ENCODE data around the gene TRPV2.

The TRPV2 gene

DNA sequence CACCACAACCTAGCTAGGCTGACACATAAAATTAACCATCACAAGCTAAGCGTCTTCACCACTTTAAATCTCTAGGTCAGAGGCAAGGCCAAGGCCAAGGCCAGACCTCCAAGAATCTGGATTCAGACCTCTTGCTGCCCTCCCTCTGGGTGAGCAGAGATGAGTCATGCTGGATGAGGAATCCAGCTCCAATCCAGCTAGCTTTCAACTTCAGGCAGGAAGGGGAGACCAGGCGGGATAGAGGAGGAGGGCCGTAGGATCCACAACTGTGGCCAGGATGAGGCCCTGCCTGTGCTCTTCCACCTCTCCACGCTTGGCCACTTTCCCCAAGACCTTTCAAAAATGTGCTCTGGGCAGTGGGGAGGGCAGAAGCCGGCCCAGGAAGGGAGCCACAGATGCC is 61.9 kb downstream of the TRPV2 start:
- DNase-seq (ENCODE audit: low spot score) = no peak

- no peak for DNase-seq (ENCODE audit: low spot score)
These were observed 62.3 kb downstream of the TRPV2 start for GRCh38 chr17:16477666-16478065.

GRCh38 chr17:16478649-16479048 is 63.3 kb downstream of the TRPV2 start:
- no peak for DNase-seq (ENCODE audit: low spot score)

- no peak for DNase-seq (ENCODE audit: low spot score)
These were observed 63.9 kb downstream of the TRPV2 start for GRCh38 chr17:16479264-16479663.

- DNase-seq (ENCODE audit: low spot score) = no peak
These were observed 65.6 kb downstream of the TRPV2 start for GRCh38 chr17:16480995-16481394.

GRCh38 chr17:16482253-16482652 is 66.9 kb downstream of the TRPV2 start:
- no peak for DNase-seq (ENCODE audit: low spot score)

DNA sequence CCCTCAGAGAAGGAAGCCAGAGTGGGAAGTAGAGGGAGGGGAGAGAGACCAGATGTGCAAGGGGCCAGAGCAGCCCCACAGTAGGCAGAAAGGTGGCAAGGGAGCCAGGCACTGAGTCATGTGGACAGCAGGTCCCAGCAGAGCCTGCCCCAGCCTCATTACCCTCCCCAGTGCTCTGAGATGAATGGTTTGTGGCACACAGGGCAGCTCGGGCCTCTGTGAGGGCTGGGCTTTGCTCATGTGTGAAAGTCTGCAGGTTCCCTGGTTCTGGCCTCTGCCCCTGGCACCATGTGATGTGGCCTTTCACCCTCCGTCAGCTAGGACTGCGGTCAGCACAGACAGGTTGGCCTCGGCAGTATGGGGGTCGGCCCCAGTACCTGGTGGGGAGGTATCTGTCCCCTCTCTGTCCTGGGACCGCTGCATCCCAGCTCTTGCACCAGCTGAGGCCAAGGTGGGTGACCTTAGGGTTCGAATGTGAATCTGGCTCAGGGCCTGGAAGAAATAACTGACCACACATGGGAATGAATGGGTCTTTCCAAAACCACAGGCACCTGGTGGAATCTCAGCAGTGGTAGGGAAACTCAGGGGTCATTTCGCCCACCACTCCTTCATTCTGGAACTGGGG is 67.8 kb downstream of the TRPV2 start:
- no peak for DNase-seq (ENCODE audit: low spot score)

DNA sequence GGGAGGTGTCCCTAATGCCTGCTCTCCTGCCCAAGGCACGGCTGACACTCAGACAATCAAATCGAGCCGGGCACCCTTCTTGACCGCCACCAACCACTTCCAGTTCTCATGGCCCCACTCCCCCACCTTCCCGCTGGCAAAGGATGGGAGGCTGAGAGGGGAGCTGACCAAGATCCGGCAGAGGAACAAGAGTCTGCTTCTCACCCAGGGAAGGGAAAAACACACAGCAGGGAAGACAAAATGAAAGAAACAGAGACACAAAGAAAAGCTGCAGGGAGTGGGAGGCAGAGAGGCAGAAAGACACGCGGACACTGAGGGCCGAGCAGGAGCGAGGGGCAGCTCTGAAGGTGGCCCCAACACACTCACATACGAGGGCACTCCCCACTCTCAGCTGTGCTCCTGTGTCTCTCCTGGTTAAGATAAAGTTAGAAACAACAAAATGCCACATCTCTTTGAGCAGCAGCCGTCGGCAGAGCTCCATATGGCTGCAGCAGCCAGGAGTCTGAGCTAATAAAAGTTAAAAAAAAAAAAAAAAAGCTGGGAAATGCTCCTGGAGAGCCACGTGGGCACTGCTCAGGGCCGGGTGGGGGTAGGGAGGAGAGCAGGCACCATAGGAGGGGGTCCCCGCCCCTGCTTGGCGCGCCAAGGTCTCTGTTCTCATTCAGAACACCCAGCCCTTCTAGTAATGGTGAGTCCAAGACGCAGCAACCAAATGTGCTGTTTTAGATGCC is 69.2 kb downstream of the TRPV2 start:
- no peak for DNase-seq (ENCODE audit: low spot score)

All from cerebellar cortex (tissue), 1 donor.